GM21737 (cell line): Measurements from ENCODE around the gene TRIM2.

Experiments
- ATAC-seq: cut with Tn5 transposase; IDR thresholded peaks from one replicate; pipeline ENCODE4 v1.9.1; 2021; ENCODE audit warnings: mild to moderate bottlenecking, moderate library complexity; ENCODE audit not compliant: unreplicated experiment

Gene TRIM2

DNA sequence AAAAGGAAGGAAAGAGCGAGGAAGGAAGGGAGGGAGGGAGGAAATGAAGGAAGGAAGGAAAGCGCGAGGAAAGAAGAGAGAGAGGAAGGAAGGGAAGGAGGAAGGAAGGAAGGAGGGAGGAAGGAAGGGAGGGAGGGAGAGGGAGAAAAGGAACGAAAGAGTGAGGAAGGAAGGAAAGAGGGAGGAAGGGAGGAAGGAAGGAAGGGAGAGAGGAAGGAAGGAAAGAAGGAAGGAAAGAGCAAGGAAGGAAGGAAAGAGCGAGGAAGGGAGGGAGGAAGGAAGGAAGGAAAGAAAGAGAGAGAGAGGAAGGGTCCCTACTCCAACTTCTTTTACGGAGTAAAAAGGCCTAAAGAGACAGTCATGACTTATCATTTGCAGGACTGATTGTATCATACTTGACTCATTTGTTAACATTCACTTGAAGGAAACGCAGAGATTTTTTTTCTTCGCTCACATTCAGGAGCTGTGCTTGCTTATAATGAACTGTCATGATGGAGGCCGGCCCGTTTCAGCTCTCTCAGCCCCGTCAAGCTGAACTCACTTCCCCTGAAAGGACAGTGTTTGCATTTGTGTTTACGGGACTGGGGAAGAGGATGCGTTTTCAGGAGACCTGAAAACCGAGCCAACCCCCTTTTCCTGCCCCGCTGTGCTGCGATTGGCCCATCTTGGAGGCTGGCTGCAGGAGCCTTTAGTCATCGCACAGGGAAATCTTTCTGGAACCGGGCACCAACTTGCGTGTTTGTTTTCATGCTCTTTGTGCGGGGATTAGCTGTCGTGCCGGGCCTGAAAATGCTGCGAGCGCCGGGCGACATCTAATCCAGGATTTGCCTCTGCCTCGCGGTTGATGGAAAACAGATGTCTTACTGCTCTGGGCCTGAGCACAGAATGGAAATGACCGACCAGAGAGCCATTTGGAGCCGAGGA is 17.8 kb downstream of the TRIM2 start:
- peak; percentile 27 for ATAC-seq

DNA sequence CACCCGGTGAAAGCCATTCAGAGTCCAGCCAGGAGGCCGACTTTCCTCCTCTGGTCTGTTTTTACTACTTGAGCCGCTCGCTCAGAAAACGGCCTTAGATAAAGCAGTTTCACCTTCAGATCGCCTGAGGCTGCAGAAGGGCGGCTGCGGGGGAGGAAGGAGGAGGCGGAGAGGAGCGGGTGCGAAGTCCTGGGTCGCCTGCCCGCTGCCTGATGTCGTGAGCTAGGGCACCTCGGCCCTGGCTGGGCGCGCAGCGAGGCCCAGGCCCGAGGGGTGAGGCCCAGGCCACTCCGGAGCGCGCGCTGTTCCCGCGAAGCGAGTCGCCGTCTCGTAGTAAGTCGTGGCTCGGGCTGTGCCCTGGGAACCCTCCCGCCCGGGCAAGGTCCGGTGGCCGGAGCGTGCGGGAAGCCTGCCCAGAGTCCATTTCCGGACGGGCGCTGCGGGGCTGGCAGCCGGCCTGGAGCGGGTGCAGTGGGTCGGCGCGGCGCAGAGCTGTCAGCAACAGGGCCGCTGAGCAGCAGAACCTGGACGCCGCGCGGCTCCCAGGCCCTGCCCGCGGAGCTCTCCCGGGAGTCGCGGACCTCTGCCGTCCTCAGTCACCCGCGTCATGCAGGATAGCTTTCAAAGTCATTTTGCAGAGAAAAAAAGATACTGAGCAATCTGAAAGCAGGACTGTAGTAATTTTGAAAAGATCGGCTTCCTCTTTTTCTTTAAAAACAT is 18.6 kb downstream of the TRIM2 start:
- peak; percentile 48 for ATAC-seq

- peak; percentile 13 for ATAC-seq
These were observed 19.2 kb downstream of the TRIM2 start for GRCh38 chr4:153223427-153223801.

DNA sequence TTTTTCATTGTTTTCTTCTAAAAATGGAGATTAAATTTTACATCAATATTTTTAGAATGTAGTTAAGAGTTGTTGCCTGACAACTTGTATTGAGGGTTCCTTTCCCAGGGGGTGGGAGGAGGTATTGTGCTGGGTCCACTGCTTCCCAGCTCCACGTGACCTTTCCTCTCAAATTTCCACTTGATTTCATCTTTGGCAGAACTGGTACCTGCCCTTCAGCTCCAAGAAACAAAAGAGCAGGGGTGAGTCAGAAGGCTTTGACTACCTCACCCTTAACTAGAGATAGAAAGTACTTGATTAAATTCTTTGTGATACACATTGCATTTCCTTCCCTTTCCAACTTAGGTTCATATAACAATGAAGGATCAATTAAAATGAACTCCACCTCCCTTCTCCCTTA is 19.7 kb downstream of the TRIM2 start:
- no peak for ATAC-seq

DNA sequence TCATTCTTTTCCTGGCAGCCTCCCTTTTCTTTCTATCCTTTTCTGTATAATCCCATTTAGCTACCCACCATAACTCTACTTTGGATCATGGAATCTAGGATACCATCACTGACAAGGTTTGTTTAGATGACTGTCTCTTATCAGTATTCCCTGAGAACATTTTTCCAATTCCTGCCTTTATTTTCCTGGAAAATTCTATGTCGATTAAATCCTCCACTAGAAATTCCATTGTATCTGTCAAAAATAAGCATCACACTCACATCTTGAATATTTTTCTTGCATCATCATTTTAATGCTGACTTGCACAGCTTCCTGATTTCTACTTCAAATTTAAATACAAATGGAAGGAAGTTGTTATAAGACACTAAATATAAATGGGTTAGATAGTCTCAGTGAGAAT is 20.2 kb downstream of the TRIM2 start:
- ATAC-seq = no peak

DNA sequence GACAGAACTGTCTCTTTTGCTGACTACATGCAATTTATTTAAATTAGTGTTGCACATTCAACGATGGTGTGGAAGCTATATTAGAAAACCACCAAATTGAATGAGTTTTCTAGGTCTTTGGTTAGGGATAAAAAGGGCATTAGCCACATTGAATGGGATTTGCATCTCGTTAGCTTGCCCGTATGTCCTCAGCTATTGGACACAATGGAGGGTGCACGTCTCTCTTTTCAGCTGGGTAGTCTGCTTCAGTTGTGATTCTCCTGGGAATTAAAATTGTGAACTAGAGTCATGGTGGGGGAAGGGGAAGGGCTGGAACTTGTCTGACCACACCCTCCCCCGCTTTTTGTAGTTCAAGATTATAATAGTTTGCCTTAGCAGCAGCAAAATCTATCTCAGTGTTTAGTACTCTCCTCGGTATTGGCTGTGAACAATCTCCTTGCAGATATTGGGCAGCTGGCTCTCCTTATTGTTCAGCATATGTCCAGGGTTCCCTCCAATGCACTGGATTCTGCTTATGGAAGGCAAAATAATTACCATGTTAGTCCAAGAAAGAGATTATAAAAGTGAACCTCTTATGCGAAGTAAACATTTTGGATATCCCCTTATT is 23.3 kb downstream of the TRIM2 start:
- no peak for ATAC-seq

DNA sequence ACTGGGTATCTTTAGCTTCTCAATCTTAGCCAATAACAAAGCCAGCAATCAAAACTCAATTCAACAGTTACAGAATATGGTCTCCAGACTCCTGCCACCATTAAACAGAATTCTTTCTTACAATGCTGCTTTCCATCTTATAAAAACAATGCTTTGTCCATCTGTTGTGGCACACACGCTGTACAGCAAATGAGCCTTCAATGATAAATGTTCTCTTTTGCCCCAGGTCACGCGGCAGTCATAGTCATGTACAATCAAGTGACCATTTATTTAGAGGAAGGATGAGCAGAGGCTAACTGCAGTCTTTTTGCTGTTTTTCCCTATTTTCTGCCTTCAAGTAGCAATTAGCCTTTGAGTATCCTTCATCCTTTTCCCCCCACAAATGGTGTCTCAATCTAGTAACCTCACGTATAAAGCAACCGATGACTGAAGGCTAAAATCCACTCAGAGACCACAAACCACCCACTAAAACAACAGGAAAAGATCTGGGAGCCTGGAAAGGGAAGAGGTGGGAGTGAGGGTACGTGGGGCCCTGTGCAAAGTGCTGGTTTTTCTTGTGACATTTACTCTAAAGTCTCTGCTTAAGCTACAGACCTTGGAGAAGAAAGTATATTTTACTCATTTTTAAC is 24.4 kb downstream of the TRIM2 start:
- ATAC-seq = no peak

- ATAC-seq = no peak
These were observed 25.3 kb downstream of the TRIM2 start for GRCh38 chr4:153229545-153229944.

DNA sequence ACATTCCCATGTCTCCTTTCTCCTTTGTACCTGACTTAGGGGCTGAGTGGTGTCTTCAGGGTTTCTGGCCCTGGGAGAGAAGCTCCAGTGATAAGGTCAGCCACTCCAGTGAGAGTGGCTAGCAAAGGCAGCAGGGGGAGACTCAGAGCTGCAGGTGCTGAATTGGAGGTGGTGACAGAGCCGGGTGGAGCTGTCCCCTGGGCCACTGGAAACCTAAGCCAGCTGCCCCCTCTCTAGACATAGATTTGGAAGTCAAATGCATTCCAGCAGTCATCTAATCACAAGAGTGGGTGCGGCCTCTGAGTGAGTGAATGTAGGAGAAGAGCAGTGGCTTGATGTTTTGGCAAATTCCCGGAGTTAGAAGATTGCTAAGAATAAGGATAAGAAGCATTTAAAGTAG is 28.5 kb downstream of the TRIM2 start:
- ATAC-seq = no peak

DNA sequence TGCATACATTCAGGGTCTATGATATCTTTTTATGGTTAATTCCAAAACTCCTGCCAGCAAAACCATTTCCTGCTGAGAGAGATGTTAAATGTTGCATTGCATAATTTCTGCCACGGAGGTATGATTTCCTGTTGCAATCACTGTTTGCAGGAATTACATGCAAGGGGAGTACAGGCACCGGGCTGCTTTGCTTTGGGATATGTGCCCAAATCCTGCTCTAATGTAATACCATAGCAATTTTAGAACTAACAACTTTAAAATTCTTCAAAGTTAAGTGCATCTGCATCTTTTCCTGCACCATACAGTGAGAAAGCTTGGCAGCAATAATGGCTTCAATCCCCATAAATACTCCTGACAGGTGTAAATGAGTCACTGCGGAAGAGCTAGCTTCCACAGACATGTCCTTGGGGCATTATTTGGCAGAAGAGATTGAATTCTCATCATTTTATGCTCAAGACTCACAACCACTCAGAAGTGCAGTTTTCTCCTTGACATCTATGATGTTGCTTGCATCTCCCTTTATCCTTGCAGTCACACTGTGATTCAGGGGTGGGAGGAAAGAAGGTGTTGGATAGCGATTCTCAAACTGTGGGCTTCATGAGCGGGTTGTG is 29.6 kb downstream of the TRIM2 start:
- no peak for ATAC-seq

DNA sequence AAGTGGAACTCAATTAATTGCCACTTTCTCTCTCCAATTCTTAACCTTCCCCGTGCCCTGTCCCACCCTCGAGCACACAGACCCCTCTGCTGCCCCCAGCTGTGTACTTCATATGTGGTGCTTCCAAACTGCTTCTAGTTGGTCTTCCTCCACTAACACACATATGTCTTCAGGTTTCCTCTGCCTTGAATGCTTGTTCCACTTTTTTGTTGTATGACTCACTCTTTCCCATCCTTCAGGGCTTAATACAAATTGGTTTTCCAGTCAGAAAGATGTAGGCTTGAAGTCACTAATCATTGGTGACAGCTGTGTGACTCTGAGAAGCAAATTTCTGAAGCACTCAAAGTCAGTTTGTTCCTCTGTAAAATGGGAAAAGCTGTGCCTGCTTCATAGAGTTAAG is 30.6 kb downstream of the TRIM2 start:
- no peak for ATAC-seq

DNA sequence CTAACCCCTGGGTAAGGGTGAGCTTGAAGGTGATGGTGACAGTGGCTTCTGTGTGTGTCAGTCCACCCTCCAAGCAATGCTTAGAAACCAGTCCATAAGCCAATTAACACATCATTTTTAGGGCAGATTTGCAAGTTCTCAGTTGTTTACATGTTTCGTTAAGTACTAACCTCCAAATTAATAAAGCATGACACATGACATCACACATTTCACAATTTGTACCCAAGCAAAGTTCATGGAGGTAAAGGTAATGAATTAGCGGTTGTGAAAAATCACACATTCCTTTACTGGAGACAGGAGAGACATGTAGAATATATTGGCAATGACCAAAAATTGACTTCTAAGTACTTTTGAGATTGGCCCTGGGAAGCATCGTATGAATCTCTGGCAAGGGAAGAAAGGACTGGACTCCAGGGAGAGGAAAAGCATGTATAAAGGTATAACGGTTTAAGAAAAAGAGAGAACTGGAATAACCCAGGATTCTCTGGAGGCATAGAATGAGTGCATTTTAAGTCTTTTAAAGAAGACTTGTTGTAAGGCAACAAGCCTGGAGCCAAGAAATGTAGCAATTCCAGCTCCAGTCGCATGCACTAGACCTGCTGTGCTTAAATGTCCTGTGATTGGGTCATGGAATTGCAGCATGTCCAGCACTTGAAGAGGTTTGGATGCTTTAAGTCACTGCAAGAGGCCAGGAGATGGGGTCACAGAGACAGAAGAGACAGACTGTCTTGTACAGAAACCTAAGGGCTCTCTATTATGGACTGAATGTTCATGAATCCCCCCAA is 34.1 kb downstream of the TRIM2 start:
- no peak for ATAC-seq

DNA sequence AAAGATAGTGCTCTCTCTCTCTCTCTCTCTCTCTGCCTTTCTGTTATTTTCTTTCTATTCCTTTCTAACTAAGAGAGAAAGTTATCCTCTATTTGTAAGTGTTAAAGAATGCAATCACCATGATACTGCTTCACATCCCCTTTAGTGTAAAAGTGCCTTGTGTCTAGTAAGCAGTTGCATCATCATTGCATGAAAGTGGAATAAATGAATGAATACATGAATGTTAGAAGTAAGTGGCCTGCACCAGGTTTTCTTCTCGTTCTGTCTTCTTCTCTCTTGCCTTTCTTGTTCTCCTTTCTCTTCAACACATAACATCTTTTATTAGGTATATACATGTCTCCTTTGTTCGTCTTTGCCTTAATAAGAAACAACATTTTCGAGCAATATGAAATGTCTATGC is 35.2 kb downstream of the TRIM2 start:
- ATAC-seq = no peak

DNA sequence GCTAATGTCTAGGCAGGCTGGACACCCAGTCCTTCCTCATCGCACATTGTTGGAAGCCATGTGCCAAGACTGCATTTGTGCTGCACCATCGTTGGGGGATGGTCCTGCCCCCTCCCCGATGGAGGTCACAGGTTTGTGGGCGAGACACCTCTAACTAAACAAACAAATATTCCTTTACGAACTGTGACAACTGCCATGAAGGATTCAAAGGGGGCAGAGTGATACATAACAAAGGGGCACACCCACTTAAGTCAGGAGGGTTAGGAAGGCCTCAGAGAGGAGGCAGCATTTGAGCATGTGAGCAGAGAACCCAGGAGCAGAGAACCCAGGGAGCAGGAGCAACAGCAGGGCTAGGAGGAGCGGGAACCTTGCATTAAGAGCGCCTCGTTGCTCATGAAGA is 37.1 kb downstream of the TRIM2 start:
- ATAC-seq = no peak

GRCh38 chr4:153241970-153242838 is 38.0 kb downstream of the TRIM2 start:
- no peak for ATAC-seq

DNA sequence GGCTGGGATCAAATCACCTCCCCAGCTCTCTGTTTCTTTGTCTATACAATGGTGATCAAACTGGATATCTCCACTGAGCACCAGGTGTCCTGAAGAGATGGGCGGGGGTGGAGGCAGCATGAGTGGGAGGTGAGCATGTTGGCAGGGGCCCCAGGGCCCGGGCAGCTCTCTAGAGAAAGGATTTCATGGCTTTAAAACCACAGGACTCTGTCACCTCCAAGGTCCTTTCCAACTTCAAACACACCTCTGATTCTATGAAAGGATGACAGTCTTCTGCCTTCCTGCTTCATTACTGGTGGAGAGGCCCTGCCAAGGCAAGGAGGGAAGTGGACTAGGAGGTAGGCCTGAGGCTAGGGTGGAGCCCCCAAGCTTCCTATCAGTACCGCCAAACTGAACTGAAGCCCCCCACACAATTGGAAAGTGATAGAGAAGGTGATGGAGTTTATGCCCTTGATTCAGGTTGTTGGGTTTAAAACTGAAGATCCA is 38.6 kb downstream of the TRIM2 start:
- ATAC-seq = no peak

GRCh38 chr4:153243468-153243867 is 39.2 kb downstream of the TRIM2 start:
- ATAC-seq = no peak

GRCh38 chr4:153244969-153245368 is 40.7 kb downstream of the TRIM2 start:
- no peak for ATAC-seq

GRCh38 chr4:153245775-153246174 is 41.5 kb downstream of the TRIM2 start:
- no peak for ATAC-seq
